Naive thymus-derived CD8-positive, alpha-beta T cell (primary cell): ENCODE results near the gene TM4SF18. TPM values are rescaled to one million over a fixed set of nuclear protein-coding genes. Genes with fewer than 3 reads are reported as not detected.
"Not testable (repeated sequence)": the region's sequence is repeated elsewhere in the genome, so short reads cannot be mapped to it uniquely, and the experiment has no call there.

ENCODE experiments used
- ATAC-seq, 2 donors: fragments of 150-1000 bp; cut with Tn5 transposase in 1 of 2; sonication (Bioruptor Pico), chemical (Tn5 transposase) in 1 of 2; 1 replicate in 1 of 2; 2 replicates in 1 of 2; pipeline ENCODE4 v1.10.0; 2021; ENCODE audit warnings: mild to moderate bottlenecking in 2 of 2, moderate library complexity in 2 of 2
- POLR2A ChIA-PET: fragments of 350-600 bp; sonication (Branson Sonifier 250); formaldehyde crosslinking; loops from one replicate; lab custom pipeline; 2021; ENCODE audit warnings: antibody characterized with exemption; lab: Charles Lee
- DNase-seq, 10 donors: peaks; one replicate each; pipeline versions ENCODE4 v3.0.0 to v3.0.0-alpha.2; 2020 to 2022
- H3K27ac Mint-ChIP-seq, 10 donors: one replicate each; pipeline ENCODE4 v1.8.0; 2020 to 2022; ENCODE audit warnings: mild to moderate bottlenecking in 10 of 10, mixed read lengths in 10 of 10, moderate library complexity in 4 of 10, inconsistent platforms in 1 of 10
- H3K27me3 Mint-ChIP-seq, 5 donors: one replicate each; pipeline ENCODE4 v1.8.0; 2021 to 2022; ENCODE audit warnings: mixed read lengths in 5 of 5
- H3K36me3 Mint-ChIP-seq, 3 donors: one replicate each; pipeline ENCODE4 v1.8.0; 2020 to 2022; ENCODE audit warnings: mixed read lengths in 3 of 3, mild to moderate bottlenecking in 2 of 3, inconsistent platforms in 1 of 3
- H3K4me1 Mint-ChIP-seq, 4 donors: one replicate each; pipeline ENCODE4 v1.8.0; 2021 to 2022; ENCODE audit warnings: mixed read lengths in 4 of 4
- H3K4me3 Mint-ChIP-seq, 10 donors: one replicate each; pipeline ENCODE4 v1.8.0; 2020 to 2022; ENCODE audit warnings: mild to moderate bottlenecking in 10 of 10, mixed read lengths in 10 of 10, moderate library complexity in 6 of 10, inconsistent platforms in 1 of 10
- H3K9me3 Mint-ChIP-seq, 9 donors: one replicate each; pipeline ENCODE4 v1.8.0; 2020 to 2022; ENCODE audit warnings: mixed read lengths in 9 of 9, mild to moderate bottlenecking in 3 of 9, inconsistent platforms in 1 of 9, moderate library complexity in 1 of 9
- polyA plus RNA-seq, 3 donors: library from polyadenylated mRNA; unstranded; fragments of 300-500 nt; fragmentation: Illumina TruSeq; gene quantifications; one replicate each; pipeline ENCODE4 v1.2.3, GENCODE V29; 2021
- total RNA-seq, 8 experiments: library from RNA in 2 of 8; stranded (reverse) in 2 of 8; gene quantifications; one replicate each; pipeline ENCODE4 v1.2.3 and lab custom pipeline; 2021 to 2026

TM4SF18 gene
- total and polyA plus RNA-seq, 5 experiments from 2014 or later = not detected

DNA sequence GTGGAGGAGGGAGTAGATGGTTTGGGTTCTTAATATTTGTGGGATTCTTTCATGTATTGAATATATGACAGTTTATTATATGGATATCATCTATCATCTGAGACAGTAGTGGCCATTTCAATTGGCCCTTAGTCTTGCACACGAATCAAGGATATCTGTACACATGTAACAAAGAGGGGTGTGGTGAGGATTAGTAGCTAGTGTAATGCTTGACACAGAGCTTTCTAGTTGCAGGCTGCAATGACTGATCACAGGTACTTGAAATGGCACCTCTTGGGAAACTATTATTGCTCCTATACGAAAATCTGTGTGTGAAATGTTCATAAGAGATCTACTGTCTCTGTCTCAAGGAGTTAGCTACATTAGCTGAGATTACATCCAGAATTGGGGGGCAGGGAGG is 31.2 kb upstream of the TM4SF18 start:
- no peak overlapping the region for H3K27ac Mint-ChIP-seq
- H3K36me3 Mint-ChIP-seq = no peaks in the 10 kb centered on the region
- POLR2A ChIA-PET = no interaction called here
- H3K4me1 Mint-ChIP-seq = no peaks in the 10 kb centered on the region
- no peak for DNase-seq
- H3K27me3 Mint-ChIP-seq = peaks cover 7 to 19% (median 13%) of the 10 kb centered on the region in 5 donors
- no peak overlapping the region for H3K4me3 Mint-ChIP-seq
- H3K9me3 Mint-ChIP-seq = no peaks in the 10 kb centered on the region
- no peak for ATAC-seq

DNA sequence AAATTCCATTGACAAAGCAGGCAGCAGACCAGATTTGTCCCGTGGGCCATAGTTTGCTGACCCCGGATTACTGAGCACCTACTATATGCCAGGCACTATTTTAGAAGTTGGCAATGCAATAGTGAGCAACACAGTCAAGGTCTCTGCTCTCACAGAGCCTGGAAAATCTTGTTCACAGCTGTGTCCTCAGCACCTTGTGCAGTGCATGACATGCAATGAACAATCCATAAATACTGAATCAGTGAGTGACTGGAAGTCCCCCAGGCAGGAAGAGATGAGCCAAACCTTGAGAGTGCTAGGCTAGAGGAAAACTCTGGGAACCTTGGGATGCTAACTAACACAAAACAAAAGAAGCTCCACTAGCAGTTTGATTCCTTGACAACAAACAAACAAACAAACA is 29.6 kb upstream of the TM4SF18 start:
- peaks cover 5 to 13% (median 12%) of the 10 kb centered on the region in 5 donors for H3K27me3 Mint-ChIP-seq
- DNase-seq = no peak
- H3K4me1 Mint-ChIP-seq = no peaks in the 10 kb centered on the region
- H3K36me3 Mint-ChIP-seq = no peaks in the 10 kb centered on the region
- H3K4me3 Mint-ChIP-seq = no peak overlapping the region
- ATAC-seq = no peak
- POLR2A ChIA-PET = no interaction called here
- no peak overlapping the region for H3K27ac Mint-ChIP-seq
- H3K9me3 Mint-ChIP-seq = no peaks in the 10 kb centered on the region

DNA sequence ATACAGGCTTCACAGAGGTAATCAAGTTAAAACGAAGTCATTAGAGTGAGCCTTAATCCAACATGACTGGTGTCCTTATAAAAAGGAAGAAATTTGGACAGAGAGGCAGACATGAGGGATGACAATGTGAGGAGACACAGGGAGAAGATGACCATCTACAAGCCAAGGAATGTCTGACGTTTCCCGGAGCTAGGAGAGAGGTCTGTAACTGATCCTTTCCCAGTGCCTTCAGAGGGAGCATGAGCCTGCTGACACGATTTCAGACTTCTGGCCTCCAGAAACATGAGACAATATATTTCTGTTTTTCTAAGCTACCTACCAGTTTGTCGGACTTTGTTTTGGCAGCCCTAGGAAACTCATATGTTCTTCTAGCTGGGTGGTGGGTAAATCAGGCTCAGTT is 28.9 kb upstream of the TM4SF18 start:
- Mint-ChIP-seq H3K27me3 (peaks cover 5 to 15% (median 13%) of the 10 kb centered on the region in 5 donors), H3K9me3 (no peaks in the 10 kb centered on the region), H3K4me1 (no peaks in the 10 kb centered on the region), H3K36me3 (no peaks in the 10 kb centered on the region), H3K27ac (no peak overlapping the region), H3K4me3 (no peak overlapping the region)
- ATAC-seq (no peak), DNase-seq (no peak)
- POLR2A ChIA-PET = no interaction called here

DNA sequence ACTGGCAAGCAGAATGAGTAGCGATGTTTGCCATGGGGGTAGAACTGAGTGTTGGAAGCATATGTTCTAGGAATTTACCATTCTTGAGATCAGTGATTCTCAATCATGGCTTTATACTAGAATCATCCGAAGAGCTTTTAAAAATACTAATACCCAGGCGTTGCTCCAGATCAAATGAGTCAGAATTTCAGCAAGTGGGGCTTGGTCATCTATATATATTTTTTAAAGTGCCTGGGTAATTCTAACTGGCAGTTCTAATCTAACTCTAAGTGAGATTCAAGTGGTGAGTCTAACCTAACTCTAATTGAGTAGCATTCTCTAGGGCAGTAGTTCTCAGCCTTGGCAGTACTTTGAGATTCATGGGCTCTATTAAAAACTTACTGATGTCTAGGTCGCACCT is 23.2 kb upstream of the TM4SF18 start:
- Mint-ChIP-seq H3K27ac (no peak overlapping the region), H3K4me1 (no peaks in the 10 kb centered on the region), H3K9me3 (peaks cover 0 to 1% (median 0%) of the 10 kb centered on the region in 9 donors), H3K36me3 (peaks cover 0 to 4% (median 0%) of the 10 kb centered on the region in 3 donors), H3K4me3 (no peak overlapping the region), H3K27me3 (peaks cover 4 to 24% (median 7%) of the 10 kb centered on the region in 5 donors)
- DNase-seq (no peak), ATAC-seq (no peak)
- POLR2A ChIA-PET = no interaction called here

DNA sequence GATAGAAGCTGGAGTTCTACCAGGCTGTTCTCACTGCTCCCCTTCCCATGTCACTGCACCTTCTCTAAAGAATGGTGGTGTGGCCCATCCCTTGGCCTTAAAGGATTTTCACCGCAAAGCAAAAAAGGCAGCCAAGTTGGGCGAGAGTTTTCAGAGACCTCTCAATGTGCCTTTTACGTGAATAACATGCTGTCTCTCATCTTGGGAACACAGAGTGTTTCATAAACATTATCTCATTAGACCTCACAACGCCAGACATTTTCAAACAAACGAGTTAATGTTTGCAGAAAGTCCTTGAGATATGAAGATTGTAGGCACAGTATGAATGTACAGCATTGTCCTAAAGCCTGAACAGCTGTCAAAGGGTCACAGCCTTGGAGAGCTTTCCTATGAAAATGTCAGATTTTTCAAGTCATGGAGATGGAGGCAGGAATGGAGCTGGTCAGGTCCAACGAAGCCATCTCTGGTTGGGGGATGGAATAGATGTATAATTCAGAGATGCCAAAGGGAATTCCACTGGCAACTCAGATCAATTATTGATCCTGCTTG is 22.7 kb upstream of the TM4SF18 start:
- no peaks in the 10 kb centered on the region for H3K4me1 Mint-ChIP-seq
- H3K9me3 Mint-ChIP-seq = peaks cover 0 to 1% (median 0%) of the 10 kb centered on the region in 9 donors
- H3K27me3 Mint-ChIP-seq = peaks cover 0 to 23% (median 4%) of the 10 kb centered on the region in 5 donors

DNA sequence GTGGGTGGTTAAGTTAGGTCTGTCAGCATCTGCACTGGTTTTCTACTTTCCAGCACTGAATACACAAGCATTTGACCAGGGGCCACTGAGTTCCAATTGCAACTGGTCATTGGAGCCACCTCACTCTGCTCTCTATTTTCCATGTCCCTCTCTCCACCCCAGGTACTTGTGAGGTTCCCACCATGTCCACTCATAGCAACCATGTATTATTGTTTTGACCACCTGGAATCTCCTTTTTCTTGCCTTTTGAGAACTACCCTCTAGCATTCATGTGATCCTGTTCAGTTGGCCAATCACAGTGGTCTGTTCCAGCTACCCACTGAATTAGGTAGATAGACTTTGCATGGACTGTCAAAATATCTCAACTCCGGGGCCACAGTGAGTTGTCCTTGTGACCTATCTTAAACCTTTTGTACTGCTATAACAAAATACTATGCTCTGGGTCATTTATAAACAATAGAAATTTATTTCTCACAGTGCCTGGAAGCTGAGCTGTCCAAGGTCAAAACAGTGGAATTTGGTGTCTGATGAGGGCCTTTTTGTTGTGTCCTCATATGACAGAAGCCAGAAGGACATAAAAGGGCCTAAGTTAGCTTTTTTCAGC is 20.2 kb upstream of the TM4SF18 start:
- Mint-ChIP-seq H3K27me3 (peaks cover 3 to 22% (median 6%) of the 10 kb centered on the region in 5 donors), H3K36me3 (peaks cover 0 to 4% (median 0%) of the 10 kb centered on the region in 3 donors)
- no peak for DNase-seq

More for the DNA sequence above, 22.7 kb upstream of the TM4SF18 start:
- no peak overlapping the region for H3K27ac Mint-ChIP-seq
- DNase-seq (no peak), ATAC-seq (no peak)
- peaks cover 0 to 4% (median 0%) of the 10 kb centered on the region in 3 donors for H3K36me3 Mint-ChIP-seq
- no peak overlapping the region for H3K4me3 Mint-ChIP-seq
- POLR2A ChIA-PET = no interaction called here

DNA sequence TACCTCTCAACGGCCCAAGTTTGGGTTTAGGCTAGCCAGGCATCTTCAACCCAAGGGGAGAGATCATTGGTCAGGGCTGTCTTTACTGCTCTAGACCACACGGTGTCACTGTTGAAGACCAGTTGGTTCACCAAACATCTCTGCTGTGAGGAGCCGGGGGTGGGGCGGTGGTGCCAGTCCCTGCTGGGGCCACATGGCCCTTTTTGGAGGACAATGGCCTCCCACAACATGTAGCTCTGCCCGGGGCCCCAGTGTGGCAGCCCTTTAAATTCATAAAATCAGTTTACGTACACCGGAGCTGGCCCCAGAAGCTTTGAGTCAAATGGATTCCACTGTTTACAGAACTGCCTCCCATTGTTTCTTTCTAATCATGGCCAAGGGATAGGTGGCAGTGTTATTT is 19.1 kb upstream of the TM4SF18 start:
- POLR2A ChIA-PET = no interaction called here
- no peak overlapping the region for H3K27ac Mint-ChIP-seq

More for the DNA sequence above, 20.2 kb upstream of the TM4SF18 start:
- Mint-ChIP-seq H3K4me1 (no peaks in the 10 kb centered on the region), H3K4me3 (no peak overlapping the region), H3K27ac (no peak overlapping the region), H3K9me3 (peaks cover 0 to 1% (median 0%) of the 10 kb centered on the region in 9 donors)
- POLR2A ChIA-PET = no interaction called here
- no peak for ATAC-seq

DNA sequence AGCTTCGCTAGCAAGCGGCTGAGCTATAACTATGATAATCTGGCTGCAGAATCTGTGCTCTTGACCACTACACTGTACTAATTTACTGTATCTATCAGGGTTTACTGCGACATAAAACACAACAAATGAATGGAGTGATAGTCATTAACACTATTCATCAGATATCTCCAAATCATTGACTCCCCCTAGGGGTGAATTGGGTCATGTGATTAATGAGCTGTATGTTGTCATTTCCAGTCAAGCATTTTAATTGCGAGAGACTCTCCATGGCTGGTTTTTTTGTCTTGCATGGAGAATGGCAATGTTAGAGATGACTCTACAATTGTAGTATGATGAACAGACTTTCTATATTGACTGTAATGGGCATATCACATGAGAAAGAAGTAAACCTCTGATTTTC is 10.5 kb upstream of the TM4SF18 start:
- H3K27ac Mint-ChIP-seq = no peak overlapping the region
- peaks cover 18 to 43% (median 24%) of the 10 kb centered on the region in 5 donors for H3K27me3 Mint-ChIP-seq
- no peaks in the 10 kb centered on the region for H3K36me3 Mint-ChIP-seq
- no peaks in the 10 kb centered on the region for H3K9me3 Mint-ChIP-seq
- no peak overlapping the region for H3K4me3 Mint-ChIP-seq
- no peak for ATAC-seq
- H3K4me1 Mint-ChIP-seq = peaks cover 0 to 2% (median 0%) of the 10 kb centered on the region in 4 donors
- peak in 1 of 10 donors; percentile 8 for DNase-seq
- POLR2A ChIA-PET = no interaction called here

More for the DNA sequence above, 19.1 kb upstream of the TM4SF18 start:
- DNase-seq = peak in 1 of 10 donors; percentile 5
- Mint-ChIP-seq H3K4me3 (no peak overlapping the region), H3K27me3 (peaks cover 3 to 25% (median 8%) of the 10 kb centered on the region in 5 donors), H3K4me1 (no peaks in the 10 kb centered on the region), H3K9me3 (peaks cover 0 to 1% (median 0%) of the 10 kb centered on the region in 9 donors), H3K36me3 (peaks cover 0 to 4% (median 0%) of the 10 kb centered on the region in 3 donors)
- no peak for ATAC-seq

DNA sequence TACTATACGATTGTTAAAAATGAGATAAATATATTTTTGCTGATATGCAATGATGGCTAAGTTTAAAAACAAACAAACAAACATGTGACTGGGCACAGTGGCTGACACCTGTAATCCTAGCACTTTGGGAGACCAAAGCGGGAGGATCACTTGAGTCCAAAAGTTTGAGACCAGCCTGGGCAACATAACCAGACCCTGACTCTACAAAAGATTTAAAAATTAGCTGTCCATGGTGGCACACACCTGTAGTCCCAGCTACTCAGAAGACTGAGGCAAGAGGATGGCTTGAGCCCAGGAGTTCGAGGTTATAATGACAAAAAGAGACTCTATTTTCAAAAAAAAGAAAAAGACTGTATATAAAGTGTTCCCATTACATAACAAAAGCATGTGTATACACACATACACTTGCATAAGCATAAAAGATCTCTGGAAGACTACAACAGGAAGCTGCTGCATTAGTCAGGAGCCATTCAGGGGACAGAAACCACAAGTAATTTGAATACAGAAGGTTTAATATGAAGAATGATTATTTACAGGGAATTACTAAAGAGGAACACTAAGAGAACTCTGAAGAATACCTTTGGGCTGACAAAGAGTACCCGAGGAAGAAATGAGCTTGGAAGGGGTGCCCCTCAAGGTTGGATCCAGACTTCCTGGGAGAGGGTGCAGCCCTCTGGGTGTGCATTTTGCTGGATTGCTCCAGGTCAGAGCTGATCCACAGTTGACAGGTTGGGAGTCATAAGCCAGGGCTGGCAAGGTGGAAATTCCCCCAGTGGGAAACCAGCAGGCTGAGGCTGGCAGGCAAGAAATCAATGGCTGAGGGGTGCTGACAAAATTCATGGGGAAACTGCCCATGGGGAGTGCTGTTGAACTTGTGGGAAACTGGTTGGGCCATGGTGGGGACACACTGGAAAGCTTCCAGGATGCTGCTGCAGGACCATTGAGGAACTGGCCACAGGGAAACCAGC is 9.3 kb upstream of the TM4SF18 start:
- Mint-ChIP-seq H3K4me3 (no peak overlapping the region), H3K27me3 (peaks cover 18 to 42% (median 24%) of the 10 kb centered on the region in 5 donors), H3K36me3 (no peaks in the 10 kb centered on the region), H3K27ac (peak overlapping the region in 1 of 10 donors; percentile 56), H3K9me3 (no peaks in the 10 kb centered on the region), H3K4me1 (peaks cover 0 to 2% (median 0%) of the 10 kb centered on the region in 4 donors)
- DNase-seq (no peak), ATAC-seq (no peak)
- POLR2A ChIA-PET = no interaction called here

DNA sequence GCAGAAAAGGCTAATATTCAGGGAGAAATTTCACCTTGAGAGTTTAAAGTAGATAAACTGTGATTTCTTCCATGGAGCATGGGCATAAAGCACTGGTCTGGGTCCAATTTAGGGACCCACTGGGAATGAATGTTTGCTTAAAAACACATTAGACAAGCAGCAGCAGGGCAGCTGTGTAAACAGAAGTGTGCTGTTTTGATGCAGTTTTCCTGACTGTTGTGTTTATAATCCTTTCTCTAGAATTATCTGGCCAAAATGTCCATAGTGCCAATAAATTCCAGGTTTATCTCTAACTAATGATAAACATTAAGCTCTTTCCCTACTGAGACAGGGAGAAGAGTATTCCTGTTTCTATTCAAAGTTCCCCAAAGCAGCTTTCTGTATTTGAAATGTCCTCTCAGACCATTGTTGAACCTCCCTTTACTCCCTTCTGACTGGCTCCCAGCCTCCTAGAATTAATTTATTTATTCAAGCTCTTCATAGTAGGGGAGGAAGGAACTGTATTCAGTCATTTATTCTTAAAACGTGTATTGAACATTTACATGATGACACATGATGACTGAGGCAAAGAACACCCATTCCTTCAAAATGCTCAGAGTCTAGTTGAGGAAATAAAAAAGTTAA is 7.0 kb upstream of the TM4SF18 start:
- DNase-seq = no peak
- Mint-ChIP-seq H3K4me3 (no peak overlapping the region), H3K27ac (no peak overlapping the region), H3K4me1 (peaks cover 0 to 2% (median 0%) of the 10 kb centered on the region in 4 donors), H3K27me3 (peaks cover 14 to 32% (median 17%) of the 10 kb centered on the region in 5 donors), H3K9me3 (no peaks in the 10 kb centered on the region), H3K36me3 (no peaks in the 10 kb centered on the region)
- POLR2A ChIA-PET = no interaction called here
- no peak for ATAC-seq

DNA sequence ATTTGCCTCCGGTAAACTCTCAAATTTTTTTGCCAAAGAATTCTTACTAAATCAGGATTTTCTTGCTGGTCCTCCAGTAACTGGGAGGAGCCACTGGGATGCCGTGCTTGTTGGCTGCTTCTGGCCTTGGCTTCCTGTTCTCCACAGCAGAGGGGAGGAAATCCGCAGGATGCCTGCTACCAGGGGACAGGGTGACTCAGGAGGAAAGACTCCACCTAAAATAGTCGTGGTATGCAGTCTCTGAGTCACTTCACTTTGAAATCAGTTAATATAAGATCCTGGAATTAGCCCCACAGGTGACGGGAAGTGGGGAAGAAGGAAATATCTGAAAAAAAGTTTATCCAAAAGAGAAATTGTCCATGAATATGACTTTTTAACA is 6.5 kb upstream of the TM4SF18 start:
- peaks cover 0 to 2% (median 0%) of the 10 kb centered on the region in 4 donors for H3K4me1 Mint-ChIP-seq
- peaks cover 14 to 32% (median 17%) of the 10 kb centered on the region in 5 donors for H3K27me3 Mint-ChIP-seq
- DNase-seq (no peak), ATAC-seq (no peak)
- POLR2A ChIA-PET = no interaction called here
- H3K27ac Mint-ChIP-seq = no peak overlapping the region
- no peaks in the 10 kb centered on the region for H3K9me3 Mint-ChIP-seq
- H3K36me3 Mint-ChIP-seq = no peaks in the 10 kb centered on the region
- H3K4me3 Mint-ChIP-seq = no peak overlapping the region

DNA sequence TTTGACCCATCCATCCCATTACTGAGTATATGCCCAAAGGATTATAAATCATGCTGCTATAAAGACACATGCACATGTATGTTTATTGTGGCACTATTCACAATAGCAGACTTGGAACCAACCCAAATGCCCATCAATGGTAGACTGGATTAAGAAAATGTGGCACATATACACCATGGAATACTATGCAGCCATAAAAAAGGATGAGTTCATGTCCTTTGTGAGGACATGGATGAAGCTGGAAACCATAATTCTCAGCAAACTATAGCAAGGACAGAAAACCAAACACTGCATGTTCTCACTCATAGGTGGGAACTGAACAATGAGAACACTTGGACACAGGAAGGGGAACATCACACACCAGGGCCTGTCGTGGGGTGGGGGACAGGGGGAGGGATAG is 4.0 kb upstream of the TM4SF18 start:
- DNase-seq, H3K4me3 Mint-ChIP-seq, H3K9me3 Mint-ChIP-seq, POLR2A ChIA-PET, H3K27ac Mint-ChIP-seq, H3K4me1 Mint-ChIP-seq, ATAC-seq, H3K36me3 Mint-ChIP-seq: not testable (repeated sequence)
- H3K27me3 Mint-ChIP-seq = peaks cover 14 to 24% (median 20%) of the 10 kb centered on the region in 5 donors
